AG04450 (cell line): ENCODE measurements around the gene LAMP5. TPM values are rescaled to one million over a fixed set of nuclear protein-coding genes. Genes with fewer than 3 reads are reported as not detected.

Source experiments
- CTCF ChIA-PET: fragments of 300-600, 350-600 bp; formaldehyde crosslinking; extraction: SDS; loops from one replicate; lab custom pipeline; 2022; ENCODE audit warnings: antibody characterized with exemption, inconsistent platforms; lab: Charles Lee
- POLR2A ChIA-PET: fragments of 350-600 bp; formaldehyde crosslinking; extraction: SDS; loops from one replicate; lab custom pipeline; 2021; ENCODE audit warnings: antibody characterized with exemption, inconsistent platforms; lab: Yijun Ruan, JAX
- DNase-seq: peaks from one replicate; pipeline ENCODE4 v3.0.0-alpha.2; 2011; ENCODE audit warnings: low read depth, low spot score
- H3K27ac ChIP-seq: one replicate; pipeline ENCODE4 v1.5.1; 2012; ENCODE audit warnings: low read depth, low read length, control low read depth
- H3K27me3 ChIP-seq: one replicate; pipeline ENCODE4 v1.6.0; 2012; ENCODE audit warnings: low read length; ENCODE audit not compliant: control insufficient read depth, insufficient read depth
- H3K4me3 ChIP-seq: 2 replicates; pipeline ENCODE4 v1.5.1; 2011; ENCODE audit warnings: mild to moderate bottlenecking, low read depth, low read length, control low read depth
- H3K9me3 ChIP-seq: 2 replicates; pipeline ENCODE4 v1.5.1; 2012; ENCODE audit warnings: low read length; ENCODE audit not compliant: control insufficient read depth, insufficient read depth
- CTCF ChIP-seq: IDR thresholded peaks from 2 replicates; pipeline ENCODE4 v1.5.1; 2011; ENCODE audit warnings: low read depth, low read length, control low read depth, inconsistent platforms
- polyA plus RNA-seq: library from polyadenylated mRNA; depleted of rRNA; stranded (reverse); fragments of >200 nt; gene quantifications from 2 replicates; pipeline ENCODE4 v1.2.3, GENCODE V29; 2011

The LAMP5 gene
- polyA plus RNA-seq, 1 experiment, result 0.20 TPM

GRCh38 chr20:9496155-9496554 is 18.2 kb upstream of the LAMP5 start:
- TF ChIP-seq CTCF, result no peak
- Histone ChIP-seq H3K27me3 (peaks cover 2% of the 10 kb centered on the region), H3K4me3 (no peak overlapping the region), H3K27ac (no peak overlapping the region), H3K9me3 (no peaks in the 10 kb centered on the region)
- ChIA-PET POLR2A (no interaction called here), CTCF (interaction anchor here (1.0 kb wide), 1 partner anchor 113 kb away, joined by 15 read pairs; no protein-coding TSS in a partner anchor)
- DNase-seq, result no peak

- no peaks in the 10 kb centered on the region for H3K9me3 ChIP-seq
- H3K27ac ChIP-seq, result no peak overlapping the region
- no peak for TF ChIP-seq CTCF
- peaks cover 2% of the 10 kb centered on the region for H3K27me3 ChIP-seq
- DNase-seq, result no peak
- no peak overlapping the region for H3K4me3 ChIP-seq
- CTCF ChIA-PET, result no interaction called here
- POLR2A ChIA-PET, result no interaction called here
Measured at GRCh38 chr20:9498322-9498721, 16.1 kb upstream of the LAMP5 start.

- Histone ChIP-seq H3K9me3 (no peaks in the 10 kb centered on the region), H3K27me3 (peaks cover 2% of the 10 kb centered on the region), H3K4me3 (no peak overlapping the region), H3K27ac (no peak overlapping the region)
- no peak for TF ChIP-seq CTCF
- POLR2A ChIA-PET, result no interaction called here
- CTCF ChIA-PET, result interaction anchor here (1.7 kb wide), 1 partner anchor 110 kb away, joined by 6 read pairs; no protein-coding TSS in a partner anchor
- DNase-seq, result no peak
Measured at GRCh38 chr20:9499126-9499899, 15.1 kb upstream of the LAMP5 start.

GRCh38 chr20:9500121-9500520 is 14.3 kb upstream of the LAMP5 start:
- TF ChIP-seq CTCF, result no peak
- no peak overlapping the region for H3K4me3 ChIP-seq
- CTCF ChIA-PET, result interaction anchor here (1.7 kb wide), 1 partner anchor 110 kb away, joined by 6 read pairs; no protein-coding TSS in a partner anchor

GRCh38 chr20:9501473-9501872 is 12.9 kb upstream of the LAMP5 start:
- TF ChIP-seq CTCF, result no peak
- Histone ChIP-seq H3K4me3 (no peak overlapping the region), H3K9me3 (peaks cover 4% of the 10 kb centered on the region; the same call in 1 of the 2 replicates), H3K27me3 (peaks cover 15% of the 10 kb centered on the region), H3K27ac (no peak overlapping the region)
- ChIA-PET POLR2A (no interaction called here), CTCF (no interaction called here)
- DNase-seq, result no peak

More at GRCh38 chr20:9500121-9500520, 14.3 kb upstream of the LAMP5 start:
- Histone ChIP-seq H3K9me3 (no peaks in the 10 kb centered on the region), H3K27ac (no peak overlapping the region), H3K27me3 (peaks cover 2% of the 10 kb centered on the region)
- no peak for DNase-seq
- POLR2A ChIA-PET, result no interaction called here
